CD14-positive monocyte (primary cell): ENCODE results near the gene ATXN1. TPM values are rescaled to one million over a fixed set of nuclear protein-coding genes. Genes with fewer than 3 reads are reported as not detected.

Experiments
- DNase-seq, 3 donors: peaks; one replicate each; pipeline ENCODE4 v3.0.0-alpha.2; 2011 to 2022
- H2AFZ ChIP-seq: 2 replicates; pipeline ENCODE4 v1.6.0; 2012; ENCODE audit warnings: mild to moderate bottlenecking, low read depth, low read length, inconsistent platforms; ENCODE audit not compliant: insufficient read depth, poor library complexity, severe bottlenecking
- H3K27ac ChIP-seq, 2 donors: 1 replicate in 1 of 2; 2 replicates in 1 of 2; pipeline ENCODE4 v1.5.1; 2012 to 2013; ENCODE audit warnings: low read length in 2 of 2, control low read depth in 1 of 2, inconsistent platforms in 1 of 2, low read depth in 1 of 2, mild to moderate bottlenecking in 1 of 2
- H3K27me3 ChIP-seq, 2 donors: one replicate each; pipeline versions ENCODE4 v1.6.0 to v1.6.1; 2011 to 2013; ENCODE audit warnings: low read length in 2 of 2; ENCODE audit not compliant: control insufficient read depth in 2 of 2, insufficient read depth in 2 of 2
- H3K36me3 ChIP-seq, 2 donors: replicated peaks in 1 of 2; 1 replicate in 1 of 2; 2 replicates in 1 of 2; pipeline versions ENCODE4 v1.5.1 to v1.6.1; 2012 to 2013; ENCODE audit warnings: low read length in 2 of 2, control low read depth in 1 of 2, inconsistent platforms in 1 of 2, mild to moderate bottlenecking in 1 of 2; ENCODE audit not compliant: insufficient read depth in 2 of 2, control insufficient read depth in 1 of 2
- H3K4me1 ChIP-seq, 2 donors: 1 replicate in 1 of 2; 2 replicates in 1 of 2; pipeline versions ENCODE4 v1.5.1 to v1.6.1; 2012 to 2013; ENCODE audit warnings: low read length in 2 of 2, control low read depth in 1 of 2, inconsistent platforms in 1 of 2, mild to moderate bottlenecking in 1 of 2, moderate library complexity in 1 of 2; ENCODE audit not compliant: insufficient read depth in 2 of 2, control insufficient read depth in 1 of 2
- H3K4me2 ChIP-seq: replicated peaks from 2 replicates; pipeline ENCODE3; 2012; ENCODE audit warnings: low read length, moderate library complexity, mild to moderate bottlenecking; ENCODE audit not compliant: poor library complexity, severe bottlenecking; ENCODE audit errors: extremely low read depth
- H3K4me3 ChIP-seq, 3 experiments: fragments of 200-600 bp in 1 of 3; sonication (generic) in 1 of 3; replicated peaks in 1 of 3; 1 replicate in 2 of 3; 2 replicates in 1 of 3; pipeline ENCODE4 v1.5.1; 2011 to 2013; ENCODE audit warnings: low read length in 3 of 3, mild to moderate bottlenecking in 3 of 3, control low read depth in 2 of 3, low read depth in 2 of 3, inconsistent platforms in 1 of 3, moderate library complexity in 1 of 3
- H3K79me2 ChIP-seq: 2 replicates; pipeline ENCODE4 v1.6.0; 2012; ENCODE audit warnings: mild to moderate bottlenecking, control low read depth, inconsistent platforms, low read length, moderate library complexity; ENCODE audit not compliant: insufficient read depth
- H3K9ac ChIP-seq: 2 replicates; pipeline ENCODE4 v1.6.0; 2017; ENCODE audit warnings: low read length, mild to moderate bottlenecking; ENCODE audit not compliant: insufficient read depth, poor library complexity, severe bottlenecking
- H3K9me3 ChIP-seq, 2 donors: replicated peaks in 1 of 2; 1 replicate in 1 of 2; 2 replicates in 1 of 2; pipeline versions ENCODE4 v1.5.1 to v1.6.1; 2012 to 2013; ENCODE audit warnings: low read length in 2 of 2, control low read depth in 1 of 2; ENCODE audit not compliant: control insufficient read depth in 1 of 2, insufficient read depth in 1 of 2
- H4K20me1 ChIP-seq: 2 replicates; pipeline ENCODE4 v1.6.0; 2012; ENCODE audit warnings: mild to moderate bottlenecking, low read length, control low read depth, moderate library complexity; ENCODE audit not compliant: insufficient read depth
- H3K27ac Mint-ChIP-seq, 7 donors: one replicate each; pipeline ENCODE4 v1.8.0; 2020; ENCODE audit warnings: mild to moderate bottlenecking in 7 of 7, mixed read lengths in 7 of 7, moderate library complexity in 6 of 7, inconsistent platforms in 2 of 7
- H3K27me3 Mint-ChIP-seq, 3 donors: one replicate each; pipeline ENCODE4 v1.8.0; 2021 to 2022; ENCODE audit warnings: low read depth in 3 of 3, mild to moderate bottlenecking in 3 of 3, mixed read lengths in 3 of 3, moderate library complexity in 3 of 3, inconsistent platforms in 1 of 3
- H3K36me3 Mint-ChIP-seq, 2 donors: one replicate each; pipeline ENCODE4 v1.8.0; 2020; ENCODE audit warnings: mixed read lengths in 2 of 2, inconsistent platforms in 1 of 2, mild to moderate bottlenecking in 1 of 2
- H3K4me1 Mint-ChIP-seq: one replicate; pipeline ENCODE4 v1.8.0; 2020; ENCODE audit warnings: mild to moderate bottlenecking, mixed read lengths
- H3K4me3 Mint-ChIP-seq, 2 donors: one replicate each; pipeline ENCODE4 v1.8.0; 2020; ENCODE audit warnings: mild to moderate bottlenecking in 2 of 2, mixed read lengths in 2 of 2, moderate library complexity in 1 of 2
- H3K9me3 Mint-ChIP-seq, 7 donors: one replicate each; pipeline ENCODE4 v1.8.0; 2020 to 2022; ENCODE audit warnings: mixed read lengths in 7 of 7, mild to moderate bottlenecking in 6 of 7, moderate library complexity in 6 of 7, inconsistent platforms in 2 of 7
- WGBS: methylation state at CpG from one replicate; pipeline ENCODE4 v1.1.5; 2013; ENCODE audit warnings: missing lambda C conversion rate; ENCODE audit not compliant: insufficient coverage; 5-methylcytosine and 5-hydroxymethylcytosine counted together
- intact Hi-C, 2 donors: fragments of 100-400 bp; cut with micrococcal nuclease; formaldehyde crosslinking; loops; one replicate each; pipeline versions ENCODE4 v1.15.0 to v1.15.1; 2023
- polyA plus RNA-seq, 3 donors: library from polyadenylated mRNA; depleted of rRNA in 1 of 3; unstranded in 2 of 3; stranded (reverse) in 1 of 3; fragments of 300-500 nt in 2 of 3; fragments of >200 nt in 1 of 3; fragmentation: Illumina TruSeq in 2 of 3; gene quantifications; 1 replicate in 2 of 3; 2 replicates in 1 of 3; pipeline ENCODE4 v1.2.3, GENCODE V29; 2012 to 2021
- TF ChIP-seq, protein P1 (sequence below): fragments of 200-600 bp; IDR thresholded peaks from one replicate; pipeline ENCODE4 v1.8.0; 2022; ENCODE audit warnings: antibody characterized with exemption, mild to moderate bottlenecking

Gene ATXN1
- polyA plus RNA-seq, 3 donors: 8.8 to 19.1 (median 10.9) TPM

DNA sequence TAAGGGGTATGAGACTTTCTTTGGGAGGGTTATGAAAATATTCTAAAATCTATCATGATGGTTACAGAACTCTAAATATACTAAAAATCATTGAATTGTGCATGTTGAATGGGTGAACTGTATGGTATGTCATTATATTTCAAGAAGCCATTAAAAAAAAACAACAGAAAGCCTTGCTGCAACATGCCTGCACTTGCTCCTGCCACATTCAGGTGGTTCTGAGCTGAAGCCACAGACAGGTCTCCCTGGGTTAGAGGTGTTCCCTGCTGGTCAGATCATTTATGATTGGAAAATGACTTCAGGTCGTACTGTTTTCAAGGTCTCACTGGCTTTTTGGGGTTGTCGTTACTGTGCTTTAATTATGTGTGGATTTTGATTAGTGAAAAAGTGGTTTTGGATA, 509.6 kb downstream of the ATXN1 start:
- no peaks in the 10 kb centered on the region for H3K9me3 ChIP-seq
- intact Hi-C loops: no loop called here
- H3K9me3 Mint-ChIP-seq: no peaks in the 10 kb centered on the region

DNA sequence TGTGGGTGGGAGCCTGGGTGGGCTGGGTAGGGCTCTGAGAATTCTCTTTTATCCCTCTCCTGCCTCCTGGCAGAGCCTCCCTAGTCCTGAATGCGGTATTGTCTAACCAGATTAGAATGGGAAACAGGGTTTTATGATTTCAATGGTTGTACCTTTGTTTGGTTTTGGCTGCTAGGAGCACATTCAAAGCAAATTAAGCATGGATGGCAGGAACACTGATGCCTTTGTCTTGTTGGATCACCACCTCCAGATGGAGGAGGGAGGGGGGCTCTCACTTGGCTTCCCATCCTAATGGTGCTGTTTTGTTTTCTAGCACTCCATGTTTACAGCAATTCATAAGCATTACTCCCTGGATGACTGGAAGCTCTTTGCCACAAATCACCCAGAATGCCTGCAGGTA, 511.3 kb downstream of the ATXN1 start:
- Mint-ChIP-seq H3K9me3 (no peaks in the 10 kb centered on the region), H3K4me3 (no peak overlapping the region)
- no CpG with 5 or more reads among the region's 1 CpG for WGBS

More for the DNA sequence above, 509.6 kb downstream of the ATXN1 start:
- Histone ChIP-seq H3K27me3 (no peaks in the 10 kb centered on the region), H3K4me2 (no peak overlapping the region), H3K4me3 (no peak overlapping the region), H4K20me1 (no peaks in the 10 kb centered on the region), H3K36me3 (no peaks in the 10 kb centered on the region), H3K27ac (no peak overlapping the region), H3K4me1 (no peaks in the 10 kb centered on the region), H3K79me2 (no peaks in the 10 kb centered on the region), H3K9ac (no peak overlapping the region), H2AFZ (no peak overlapping the region)
- Mint-ChIP-seq H3K27me3 (peaks cover 2 to 3% (median 3%) of the 10 kb centered on the region in 3 donors), H3K36me3 (no peaks in the 10 kb centered on the region), H3K27ac (no peak overlapping the region), H3K4me1 (no peaks in the 10 kb centered on the region), H3K4me3 (no peak overlapping the region)
- TF ChIP-seq, protein P1, sequence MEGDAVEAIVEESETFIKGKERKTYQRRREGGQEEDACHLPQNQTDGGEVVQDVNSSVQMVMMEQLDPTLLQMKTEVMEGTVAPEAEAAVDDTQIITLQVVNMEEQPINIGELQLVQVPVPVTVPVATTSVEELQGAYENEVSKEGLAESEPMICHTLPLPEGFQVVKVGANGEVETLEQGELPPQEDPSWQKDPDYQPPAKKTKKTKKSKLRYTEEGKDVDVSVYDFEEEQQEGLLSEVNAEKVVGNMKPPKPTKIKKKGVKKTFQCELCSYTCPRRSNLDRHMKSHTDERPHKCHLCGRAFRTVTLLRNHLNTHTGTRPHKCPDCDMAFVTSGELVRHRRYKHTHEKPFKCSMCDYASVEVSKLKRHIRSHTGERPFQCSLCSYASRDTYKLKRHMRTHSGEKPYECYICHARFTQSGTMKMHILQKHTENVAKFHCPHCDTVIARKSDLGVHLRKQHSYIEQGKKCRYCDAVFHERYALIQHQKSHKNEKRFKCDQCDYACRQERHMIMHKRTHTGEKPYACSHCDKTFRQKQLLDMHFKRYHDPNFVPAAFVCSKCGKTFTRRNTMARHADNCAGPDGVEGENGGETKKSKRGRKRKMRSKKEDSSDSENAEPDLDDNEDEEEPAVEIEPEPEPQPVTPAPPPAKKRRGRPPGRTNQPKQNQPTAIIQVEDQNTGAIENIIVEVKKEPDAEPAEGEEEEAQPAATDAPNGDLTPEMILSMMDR: no peak
- DNase-seq: no peak
- WGBS: 88% methylated on average over 1 of the region's 2 CpGs

More for the DNA sequence above, 511.3 kb downstream of the ATXN1 start:
- Histone ChIP-seq H3K9ac (no peak overlapping the region), H3K4me1 (no peaks in the 10 kb centered on the region), H4K20me1 (no peaks in the 10 kb centered on the region), H2AFZ (no peak overlapping the region), H3K79me2 (no peaks in the 10 kb centered on the region), H3K9me3 (no peaks in the 10 kb centered on the region), H3K4me3 (no peak overlapping the region), H3K4me2 (no peak overlapping the region), H3K27ac (no peak overlapping the region), H3K27me3 (no peaks in the 10 kb centered on the region), H3K36me3 (no peaks in the 10 kb centered on the region)
- no peak for DNase-seq
- intact Hi-C loops: no loop called here
- TF ChIP-seq, protein P1: no peak
- Mint-ChIP-seq H3K27ac (no peak overlapping the region), H3K36me3 (no peaks in the 10 kb centered on the region), H3K27me3 (peaks cover 3 to 6% (median 3%) of the 10 kb centered on the region in 3 donors), H3K4me1 (no peaks in the 10 kb centered on the region)
